Activated T-helper 1 cell treated with anti-CD3 and anti-CD28 coated beads, Interleukin-2, amount 50 U/mL, for 16 hours (primary cell): ENCODE measurements around the gene OS9.

Experiments
- DNase-seq, 2 donors: peaks; one replicate each; pipeline ENCODE4 v3.0.0-alpha.2; 2020; ENCODE audit warnings: low read depth in 1 of 2, low spot score in 1 of 2

The OS9 gene

GRCh38 chr12:57735198-57735855, 41.4 kb downstream of the OS9 start:
- no peak for DNase-seq

DNA sequence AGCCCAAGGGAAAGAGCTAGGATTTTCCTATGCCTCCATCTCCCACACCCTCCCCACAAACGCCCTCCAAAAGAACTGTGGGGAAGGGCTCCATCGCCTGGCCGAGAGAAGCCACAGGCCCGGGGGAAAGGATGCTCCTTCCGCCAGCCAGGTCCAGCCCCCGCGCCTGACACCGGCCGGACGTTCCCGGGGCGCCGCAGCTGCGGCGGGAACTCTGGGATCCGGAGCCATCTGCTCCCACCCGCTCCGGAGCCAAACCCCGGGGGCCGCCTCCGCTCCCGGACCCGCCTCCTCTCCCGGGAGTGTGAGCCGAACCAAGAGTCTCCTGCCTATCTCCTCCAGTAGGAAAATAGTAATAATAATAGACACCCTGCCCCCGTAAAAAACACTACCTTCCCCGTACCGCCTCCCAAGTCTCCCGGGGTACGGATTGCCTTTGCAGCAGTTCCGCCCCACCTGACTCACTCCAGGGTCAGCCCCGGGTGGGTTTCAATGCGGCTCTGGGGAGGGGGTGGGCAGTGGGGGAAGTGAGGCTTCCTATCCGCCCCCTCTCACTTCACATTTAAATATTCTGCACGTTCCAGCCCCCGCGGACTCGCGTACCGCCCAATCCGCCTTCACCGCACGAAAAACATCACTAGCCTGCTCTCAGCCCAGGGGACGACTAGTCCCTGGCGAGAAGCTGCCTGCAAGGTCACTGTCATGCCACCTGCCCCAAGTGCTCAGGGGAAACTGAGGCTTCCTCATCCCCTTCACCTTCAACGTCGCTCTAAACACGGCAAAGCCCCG, 42.2 kb downstream of the OS9 start:
- no peak for DNase-seq

- DNase-seq = no peak
Measured at GRCh38 chr12:57736741-57737466, 43.0 kb downstream of the OS9 start.

GRCh38 chr12:57737467-57738460, 43.8 kb downstream of the OS9 start:
- DNase-seq = no peak

GRCh38 chr12:57738661-57739237, 44.8 kb downstream of the OS9 start, which contains the start of gene AGAP2:
AGAP2 (minus strand) TSS chr12:57738742; CDS start chr12:57738246, 496 bp downstream.
- no peak for DNase-seq

DNA sequence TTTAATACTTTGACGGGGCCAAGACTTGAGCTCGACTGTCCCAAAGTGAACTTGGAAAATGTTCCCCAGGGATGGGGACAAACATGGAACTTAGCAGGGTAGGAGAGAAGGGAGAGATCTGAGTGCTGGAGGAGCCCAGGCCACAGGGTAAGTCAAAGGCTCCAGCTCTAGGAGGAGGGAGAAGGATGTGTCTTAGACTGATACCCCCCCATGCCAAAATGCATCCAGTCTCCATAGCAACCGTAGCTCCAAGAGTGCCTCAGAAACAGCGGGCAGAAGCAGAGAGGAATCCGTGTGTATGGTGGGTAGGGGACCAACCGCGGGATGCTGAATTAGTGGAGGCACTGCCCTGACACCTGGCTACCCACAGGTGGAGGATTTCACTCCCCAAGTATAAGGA, 45.5 kb downstream of the OS9 start:
- no peak for DNase-seq

GRCh38 chr12:57739914-57740538, 46.1 kb downstream of the OS9 start:
- DNase-seq = no peak

DNA sequence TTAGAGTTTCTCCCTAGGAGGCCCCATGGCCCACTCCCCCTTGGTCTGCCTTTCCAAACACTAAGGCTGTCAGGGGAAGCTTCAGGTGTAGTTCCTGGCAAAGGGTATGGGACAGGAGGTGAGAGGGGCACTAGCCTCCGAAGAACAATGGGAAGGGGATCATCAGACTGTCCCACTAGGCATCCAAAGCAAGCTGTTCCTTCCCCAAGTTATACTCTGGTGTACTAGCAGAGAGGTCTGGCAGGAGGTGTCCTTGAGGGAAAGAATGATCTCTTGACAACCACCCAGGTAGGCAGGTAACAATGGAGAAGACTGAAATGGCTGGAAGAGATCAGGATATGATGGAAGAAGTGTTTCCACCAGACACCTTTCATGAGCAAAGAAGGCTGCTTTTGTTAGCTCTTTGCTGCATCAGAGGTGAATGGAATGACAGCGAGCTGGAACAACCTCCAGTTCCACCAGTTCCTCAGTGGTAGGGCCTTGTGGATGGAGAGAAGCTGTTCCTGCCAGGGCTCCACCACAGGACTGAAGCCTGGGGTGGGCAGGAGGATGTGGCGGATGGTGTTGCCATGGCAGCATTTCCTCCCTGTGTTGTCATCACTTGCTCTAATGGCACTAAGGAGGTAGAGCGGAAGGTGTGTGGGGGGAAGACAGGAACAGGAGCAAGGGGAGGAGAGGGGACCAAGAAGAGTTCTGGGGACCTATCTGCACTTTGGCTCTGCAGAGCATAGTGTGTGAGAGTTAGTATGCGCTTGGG, 46.9 kb downstream of the OS9 start:
- peak; percentile 59 to 62 for DNase-seq

DNA sequence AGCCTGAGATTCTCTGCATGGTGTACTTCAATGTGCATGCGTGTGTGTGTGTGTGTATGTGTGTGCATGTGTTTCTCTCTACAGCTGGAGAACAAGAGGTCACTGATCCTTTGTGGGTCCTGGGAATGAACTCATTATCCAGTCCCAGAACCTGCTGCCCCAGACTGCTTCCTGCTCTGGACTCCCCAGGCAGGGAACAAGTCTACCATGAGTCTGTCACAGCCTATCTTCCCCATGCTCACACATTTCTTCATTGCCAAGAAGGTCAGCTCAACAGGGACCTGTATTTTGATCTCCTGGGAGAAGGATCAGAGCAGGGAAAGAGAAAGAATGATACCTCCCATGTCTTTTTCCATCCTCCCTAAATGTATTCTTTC, 47.5 kb downstream of the OS9 start:
- no peak for DNase-seq

GRCh38 chr12:57741844-57742738, 48.2 kb downstream of the OS9 start:
- peak; percentile 53 to 62 for DNase-seq

DNA sequence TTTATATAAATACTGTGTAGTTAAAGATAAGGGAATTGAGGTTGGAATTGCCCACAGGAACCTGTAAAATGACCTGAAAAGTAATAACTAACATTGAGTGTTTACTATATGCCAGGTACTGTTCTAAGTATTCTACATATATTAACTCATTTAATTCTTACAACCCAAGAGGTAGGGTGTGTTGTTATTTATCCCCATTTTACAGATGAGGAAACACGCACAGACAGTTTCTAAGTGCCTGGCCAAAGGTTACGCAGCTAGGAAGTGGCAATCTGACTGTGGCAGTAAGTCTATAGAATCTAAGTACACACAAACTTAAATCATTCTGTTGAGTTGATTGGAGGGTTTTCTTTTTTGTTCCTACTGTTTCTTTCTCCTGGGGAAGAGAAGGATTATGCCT, 49.8 kb downstream of the OS9 start:
- no peak for DNase-seq

DNA sequence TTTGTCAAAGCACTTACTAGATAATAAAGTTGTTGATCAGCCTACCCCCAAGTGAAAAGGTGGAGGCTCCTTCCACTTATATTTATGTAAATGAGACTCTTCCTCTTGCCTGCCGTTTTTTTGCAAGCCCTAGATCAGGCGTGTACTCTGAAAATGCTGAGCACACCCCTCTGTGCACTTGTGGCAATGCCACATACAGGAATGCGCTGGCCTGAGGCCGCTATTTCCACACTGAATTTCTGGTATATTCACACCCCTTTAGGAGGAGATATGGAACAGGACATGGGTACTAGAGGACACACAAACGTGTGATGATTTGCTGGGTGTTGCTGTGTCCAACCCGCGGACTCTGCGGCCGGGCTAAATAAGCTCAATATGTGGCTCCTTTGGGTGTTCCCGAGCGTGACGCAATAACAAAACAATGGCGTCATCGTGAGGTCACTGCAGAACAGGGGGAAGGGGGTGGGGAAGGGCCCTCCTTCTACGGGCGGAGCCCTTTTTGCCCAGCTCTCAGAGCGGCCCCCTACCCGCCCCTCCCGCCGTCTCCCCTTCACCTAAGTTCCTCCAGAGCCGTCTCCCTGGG, 50.4 kb downstream of the OS9 start:
- peak in 1 of 2 donors; percentile 60 for DNase-seq

DNA sequence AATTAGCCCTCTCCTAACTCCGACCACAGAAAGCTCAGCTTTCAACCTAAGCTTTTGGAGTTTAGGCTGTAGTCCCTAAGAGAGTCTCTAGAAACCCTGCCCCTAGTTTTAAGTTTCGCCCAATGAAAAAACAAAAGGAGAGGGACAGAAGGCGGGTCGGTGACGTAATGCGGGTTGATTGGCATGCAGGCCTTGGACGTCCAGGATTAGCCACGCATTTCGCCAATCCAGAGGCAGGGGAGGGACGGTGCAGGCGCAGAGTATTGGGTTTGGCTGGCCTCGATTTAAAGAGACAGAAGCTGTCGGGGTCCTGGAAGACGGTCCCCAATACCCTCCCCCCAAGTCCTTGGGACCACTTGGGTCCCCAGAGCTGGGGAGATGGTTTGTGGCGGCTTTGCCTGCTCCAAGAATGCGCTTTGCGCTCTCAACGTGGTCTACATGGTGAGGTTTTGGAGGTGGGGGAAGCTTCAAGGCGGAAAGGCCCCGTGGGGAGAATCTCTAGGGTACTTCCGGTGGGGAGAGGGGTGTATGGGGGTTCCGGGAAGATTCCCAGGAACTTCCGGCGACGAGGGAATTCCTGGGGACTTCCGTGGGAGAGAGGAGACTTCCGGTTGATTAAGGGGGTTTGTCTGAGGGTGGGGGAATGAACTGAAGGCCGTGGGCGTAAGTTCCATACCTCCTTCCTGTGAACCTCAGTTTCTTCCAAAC, 51.0 kb downstream of the OS9 start, which contains the start of gene TSPAN31:
Gene TSPAN31 (plus strand): TSS at position 263 of the 708 bp plus-strand sequence. CDS start 116 bp downstream, at position 379.
- peak; percentile 78 to 88 for DNase-seq

- DNase-seq = no peak
Measured at GRCh38 chr12:57745485-57745881, 51.6 kb downstream of the OS9 start.

GRCh38 chr12:57746025-57746424, 52.1 kb downstream of the OS9 start:
- DNase-seq = no peak

DNA sequence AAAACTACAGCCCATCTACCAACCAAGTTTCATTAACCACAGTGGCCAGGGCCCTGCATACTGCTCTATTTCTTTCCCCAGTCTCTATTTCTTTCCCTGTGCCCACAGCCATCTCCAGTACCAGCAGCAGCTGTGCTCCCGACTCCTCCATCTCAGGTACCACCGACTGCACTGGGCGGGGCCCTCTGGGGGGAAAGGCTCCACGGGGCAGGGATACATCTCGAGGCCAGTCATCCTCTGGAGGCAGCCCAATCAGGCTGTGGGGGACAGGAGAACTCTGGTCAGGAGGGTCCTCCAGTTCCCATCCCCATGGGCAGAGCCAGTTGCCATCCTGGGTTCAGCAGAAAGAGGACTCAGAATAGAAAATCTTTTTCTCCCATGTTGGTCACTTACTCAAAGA, 55.1 kb downstream of the OS9 start:
- no peak for DNase-seq
